ENCODE measurements around the gene NRTN. TPM values are rescaled to one million over a fixed set of nuclear protein-coding genes. Genes with fewer than 3 reads are reported as not detected.
"Not testable (repeated sequence)": the region's sequence is repeated elsewhere in the genome, so short reads cannot be mapped to it uniquely, and the experiment has no call there.

NRTN gene
- total and polyA plus RNA-seq, 2 of the 4 experiments (the other 2 are of a cell fraction) = 0.17 to 0.18 TPM

GRCh38 chr19:5851302-5851701 is 46.4 kb downstream of the NRTN start, which contains the start of gene FUT3:
Gene FUT3 (minus strand): TSS chr19:5851449.
- Histone ChIP-seq H2AFZ (replicated peaks; ENCODE audit: low read length, poor library complexity) (peak within 1 kb of the TSS; percentile 18), H3K14ac (replicated peaks; ENCODE audit: low read depth, low read length) (no peak within 1 kb of the TSS), H3K36me3 (ENCODE audit: control insufficient read depth, insufficient read depth, low read length) (no peaks in the 10 kb centered on the region), H2BK20ac (ENCODE audit: low read depth, low read length) (no peak within 1 kb of the TSS; the same call in 1 of the 2 replicates), H3K9me1 (ENCODE audit: insufficient read depth, low read length) (no peaks in the 10 kb centered on the region), H3K79me1 (ENCODE audit: low read depth in 1 of 2, low read length in 2 of 2) (no peaks in the 10 kb centered on the region), H3K18ac (ENCODE audit: low read depth, low read length) (no peak within 1 kb of the TSS), H3K4me1 (ENCODE audit: control insufficient read depth, insufficient read depth, low read length) (peaks cover 2% of the 10 kb centered on the region; the same call in 1 of the 2 replicates), H2BK15ac (ENCODE audit: low read depth, low read length) (no peak within 1 kb of the TSS; the same call in 2 of the 3 replicates), H3K9ac (ENCODE audit: low read depth, low read length) (no peak within 1 kb of the TSS), H2BK5ac (ENCODE audit: low read depth, low read length, poor library complexity, severe bottlenecking) (no peak within 1 kb of the TSS), H4K20me1 (ENCODE audit: insufficient read depth, low read length) (no peaks in the 10 kb centered on the region), H3K4ac (ENCODE audit: low read depth, low read length) (0 out of 2 replicates have a peak within 1 kb of the TSS, but pooled peaks have one; percentile 9), H3K27ac (ENCODE audit: insufficient read depth, low read length) (no peak within 1 kb of the TSS), H2AK5ac (ENCODE audit: low read depth, low read length) (peak within 1 kb of the TSS; percentile 52; the same call in 1 of the 2 replicates), H3K4me3 (ENCODE audit: insufficient read depth, low read depth, low read length) (no peak within 1 kb of the TSS), H2BK120ac (ENCODE audit: low read depth, low read length) (peak within 1 kb of the TSS; percentile 35; the same call in 1 of the 2 replicates), H3K9me3 (ENCODE audit: control insufficient read depth, insufficient read depth, low read length) (no peaks in the 10 kb centered on the region; the same call in 1 of the 2 replicates), H3K56ac (ENCODE audit: extremely low read depth, insufficient read depth, low read length) (no peak within 1 kb of the TSS), H2AK9ac (replicated peaks; ENCODE audit: low read depth, low read length, poor library complexity) (peak within 1 kb of the TSS; percentile 65), H4K91ac (ENCODE audit: insufficient read depth, low read depth, low read length) (no peak within 1 kb of the TSS), H3K23ac (ENCODE audit: low read depth, low read length) (no peak within 1 kb of the TSS), H4K5ac (ENCODE audit: low read depth, low read length) (no peak within 1 kb of the TSS), H3K4me2 (ENCODE audit: low read depth, low read length) (no peak within 1 kb of the TSS), H3K27me3 (ENCODE audit: control insufficient read depth, insufficient read depth, low read length) (peaks cover 40% of the 10 kb centered on the region), H4K8ac (ENCODE audit: low read depth in 2 of 2, low read length in 2 of 2) (peak within 1 kb of the TSS in 1 of 2 experiments; percentile 49; a peak in 1 of 4 replicates)
- 69% methylated on average over 3 of the region's 10 CpGs; no CpG with 5 or more reads in 1 of the 2 experiments for WGBS, 2 experiments (ENCODE audit: extremely low coverage in 2 of 2, insufficient read length in 1 of 2)
- POLR2A ChIA-PET (ENCODE audit: unreplicated experiment) = no interaction called here
- DNase-seq = no peak
- intact Hi-C loops (cut with micrococcal nuclease) (no loop called here), in situ Hi-C loops (cut with MboI; ENCODE audit: low sequenced_read_pairs) (no loop called here), dilution Hi-C loops (cut with HindIII; ENCODE audit: low sequenced_read_pairs, unreplicated experiment) (no loop called here)
- BruUV-seq (replicated peaks) = no TSS peak
- ATAC-seq (ENCODE audit: low read depth) = no peak
- CTCF ChIA-PET = no interaction called here
- TF ChIP-seq NFE2L2 (IDR thresholded peaks at IDR 0.05; ENCODE audit: low read depth, low read length) (no peak), SMC3 (IDR thresholded peaks at IDR 0.05; ENCODE audit: low read depth, low read length) (no peak), RCOR1 (IDR thresholded peaks at IDR 0.05; ENCODE audit: insufficient replicate concordance, low read length) (no peak), CHD1 (IDR thresholded peaks at IDR 0.05; ENCODE audit: low read depth, low read length) (no peak), RFX5 (IDR thresholded peaks at IDR 0.05; ENCODE audit: low read depth, low read length) (no peak)

- in situ Hi-C loops (cut with MboI; ENCODE audit: low sequenced_read_pairs); DNase-seq; H3K18ac ChIP-seq (ENCODE audit: low read depth, low read length); H2BK15ac ChIP-seq (ENCODE audit: low read depth, low read length); H4K8ac ChIP-seq (ENCODE audit: low read depth in 2 of 2, low read length in 2 of 2); H4K91ac ChIP-seq (ENCODE audit: insufficient read depth, low read depth, low read length); H2AK5ac ChIP-seq (ENCODE audit: low read depth, low read length); H2BK5ac ChIP-seq (ENCODE audit: low read depth, low read length, poor library complexity, severe bottlenecking); H3K36me3 ChIP-seq (ENCODE audit: control insufficient read depth, insufficient read depth, low read length); H3K23ac ChIP-seq (ENCODE audit: low read depth, low read length); H3K4me3 ChIP-seq (ENCODE audit: insufficient read depth, low read depth, low read length); H3K14ac ChIP-seq (replicated peaks; ENCODE audit: low read depth, low read length); H4K20me1 ChIP-seq (ENCODE audit: insufficient read depth, low read length); dilution Hi-C loops (cut with HindIII; ENCODE audit: low sequenced_read_pairs, unreplicated experiment); H3K79me1 ChIP-seq (ENCODE audit: low read depth in 1 of 2, low read length in 2 of 2); H3K4me2 ChIP-seq (ENCODE audit: low read depth, low read length); H2BK120ac ChIP-seq (ENCODE audit: low read depth, low read length); BruUV-seq (replicated peaks); H3K4me1 ChIP-seq (ENCODE audit: control insufficient read depth, insufficient read depth, low read length); H3K9me3 ChIP-seq (ENCODE audit: control insufficient read depth, insufficient read depth, low read length); H2AK9ac ChIP-seq (replicated peaks; ENCODE audit: low read depth, low read length, poor library complexity); ATAC-seq (ENCODE audit: low read depth); H4K5ac ChIP-seq (ENCODE audit: low read depth, low read length); H3K9ac ChIP-seq (ENCODE audit: low read depth, low read length); intact Hi-C loops (cut with micrococcal nuclease); POLR2A ChIA-PET (ENCODE audit: unreplicated experiment); H2AFZ ChIP-seq (replicated peaks; ENCODE audit: low read length, poor library complexity); H3K27ac ChIP-seq (ENCODE audit: insufficient read depth, low read length); H3K4ac ChIP-seq (ENCODE audit: low read depth, low read length); H3K9me1 ChIP-seq (ENCODE audit: insufficient read depth, low read length); H3K56ac ChIP-seq (ENCODE audit: extremely low read depth, insufficient read depth, low read length); H2BK20ac ChIP-seq (ENCODE audit: low read depth, low read length): not testable (repeated sequence)
- 49% methylated on average over 8 of the region's 10 CpGs; no CpG with 5 or more reads in 1 of the 2 experiments for WGBS, 2 experiments (ENCODE audit: extremely low coverage in 2 of 2, insufficient read length in 1 of 2)
- CTCF ChIA-PET = interaction anchor here (0.6 kb wide), 1 partner anchor 112 kb away, joined by 4 read pairs; no protein-coding TSS in a partner anchor
- peaks cover 44% of the 10 kb centered on the region for H3K27me3 ChIP-seq (ENCODE audit: control insufficient read depth, insufficient read depth, low read length)
Measured at GRCh38 chr19:5854121-5854520, 49.3 kb downstream of the NRTN start.

Data from IMR-90 (cell line).